Esophagus squamous epithelium (tissue), 4 donors: ENCODE results near the gene SNW1.
"Not testable (repeated sequence)": the region's sequence is repeated elsewhere in the genome, so short reads cannot be mapped to it uniquely, and the experiment has no call there.

Source experiments
- POLR2A ChIP-seq, 4 donors: fragments of 450-650 bp; IDR thresholded peaks; one replicate each; pipeline ENCODE4 v1.6.1; 2017; ENCODE audit warnings: antibody characterized with exemption in 4 of 4, mild to moderate bottlenecking in 4 of 4, moderate library complexity in 3 of 4
- TF ChIP-seq, protein P1 (sequence below), 6 experiments: fragments of 450-650 bp in 4 of 6; fragments of 200-600 bp in 2 of 6; sonication (generic) in 2 of 6; IDR thresholded peaks; one replicate each; pipeline ENCODE4 v1.5.1; 2016 to 2019; ENCODE audit warnings: antibody characterized with exemption in 6 of 6, mild to moderate bottlenecking in 4 of 6, moderate library complexity in 4 of 6

DNA sequence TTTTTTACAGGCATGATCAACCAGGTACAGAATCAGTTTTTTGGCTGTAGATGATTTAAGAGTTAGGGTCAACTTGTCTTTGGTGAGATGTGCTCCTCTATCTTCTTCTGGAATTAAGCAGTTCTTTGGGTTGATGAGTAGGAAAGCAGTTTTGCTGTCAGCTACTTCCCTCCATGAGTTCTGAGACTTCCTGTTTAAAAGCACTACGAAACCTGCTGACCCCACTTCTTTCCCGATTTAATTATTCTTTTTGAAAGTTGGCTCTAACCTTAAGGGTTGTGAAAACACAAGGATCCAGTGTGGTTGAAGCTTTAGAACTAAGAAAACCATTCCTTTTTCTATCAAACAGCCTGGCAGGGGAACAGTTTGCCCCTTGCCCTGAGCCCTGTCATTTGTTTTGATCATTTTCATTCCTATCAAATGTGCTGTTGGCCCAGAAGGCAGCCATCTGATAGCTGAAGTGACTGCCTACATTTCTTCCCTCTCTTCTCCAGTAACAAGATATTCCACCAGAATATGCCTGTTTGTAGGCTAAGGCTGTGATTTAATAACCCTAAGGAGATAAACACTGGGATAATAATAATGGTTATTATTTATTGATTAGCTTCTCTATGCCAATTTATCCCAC, 7.6 kb upstream of the SNW1 start:
- TF ChIP-seq, protein P1, sequence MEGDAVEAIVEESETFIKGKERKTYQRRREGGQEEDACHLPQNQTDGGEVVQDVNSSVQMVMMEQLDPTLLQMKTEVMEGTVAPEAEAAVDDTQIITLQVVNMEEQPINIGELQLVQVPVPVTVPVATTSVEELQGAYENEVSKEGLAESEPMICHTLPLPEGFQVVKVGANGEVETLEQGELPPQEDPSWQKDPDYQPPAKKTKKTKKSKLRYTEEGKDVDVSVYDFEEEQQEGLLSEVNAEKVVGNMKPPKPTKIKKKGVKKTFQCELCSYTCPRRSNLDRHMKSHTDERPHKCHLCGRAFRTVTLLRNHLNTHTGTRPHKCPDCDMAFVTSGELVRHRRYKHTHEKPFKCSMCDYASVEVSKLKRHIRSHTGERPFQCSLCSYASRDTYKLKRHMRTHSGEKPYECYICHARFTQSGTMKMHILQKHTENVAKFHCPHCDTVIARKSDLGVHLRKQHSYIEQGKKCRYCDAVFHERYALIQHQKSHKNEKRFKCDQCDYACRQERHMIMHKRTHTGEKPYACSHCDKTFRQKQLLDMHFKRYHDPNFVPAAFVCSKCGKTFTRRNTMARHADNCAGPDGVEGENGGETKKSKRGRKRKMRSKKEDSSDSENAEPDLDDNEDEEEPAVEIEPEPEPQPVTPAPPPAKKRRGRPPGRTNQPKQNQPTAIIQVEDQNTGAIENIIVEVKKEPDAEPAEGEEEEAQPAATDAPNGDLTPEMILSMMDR (IDR thresholded peaks at IDR 0.05), result not testable (repeated sequence)
- not testable (repeated sequence) for TF ChIP-seq POLR2A (IDR thresholded peaks at IDR 0.05)
